AG08395 (cell line): ENCODE measurements around the gene NSL1.
A peak's percentile ranks its signal among the peaks of the same experiment; 100 is the strongest.
"Not testable (repeated sequence)": the region's sequence is repeated elsewhere in the genome, so short reads cannot be mapped to it uniquely, and the experiment has no call there.

ENCODE experiments used
- DNase-seq: peaks from one replicate; pipeline ENCODE4 v3.0.0; 2012; ENCODE audit warnings: mixed read lengths, low spot score

NSL1 gene

GRCh38 chr1:212749821-212750535, 41.6 kb downstream of the NSL1 start:
- peak; percentile 84 for DNase-seq

- no peak for DNase-seq
These were observed 45.0 kb downstream of the NSL1 start for GRCh38 chr1:212746546-212746945.

- DNase-seq, result no peak
These were observed 46.3 kb downstream of the NSL1 start for GRCh38 chr1:212745303-212745702.

GRCh38 chr1:212743901-212744475, 47.6 kb downstream of the NSL1 start:
- no peak for DNase-seq

- no peak for DNase-seq
These were observed 53.2 kb downstream of the NSL1 start for GRCh38 chr1:212738330-212738729.

GRCh38 chr1:212737559-212737958, 54.0 kb downstream of the NSL1 start:
- DNase-seq, result no peak

- DNase-seq, result no peak
These were observed 58.5 kb downstream of the NSL1 start for GRCh38 chr1:212733109-212733508.

- no peak for DNase-seq
These were observed 59.9 kb downstream of the NSL1 start for GRCh38 chr1:212731630-212732029.

- no peak for DNase-seq
These were observed 63.0 kb downstream of the NSL1 start for GRCh38 chr1:212728606-212729005.

GRCh38 chr1:212727386-212728181, 64.0 kb downstream of the NSL1 start:
- peak; percentile 28 for DNase-seq

- DNase-seq, result not testable (repeated sequence)
These were observed 66.9 kb downstream of the NSL1 start for GRCh38 chr1:212724679-212725078.

- no peak for DNase-seq
These were observed 69.2 kb downstream of the NSL1 start for GRCh38 chr1:212722270-212722957.

- DNase-seq, result peak; percentile 82
These were observed 70.0 kb downstream of the NSL1 start for GRCh38 chr1:212721388-212722247.

- DNase-seq, result no peak
These were observed 71.9 kb downstream of the NSL1 start for GRCh38 chr1:212719633-212720032.

- DNase-seq, result no peak
These were observed 73.1 kb downstream of the NSL1 start for GRCh38 chr1:212718499-212718898.

GRCh38 chr1:212716161-212716560, 75.4 kb downstream of the NSL1 start:
- no peak for DNase-seq

- DNase-seq, result no peak
These were observed 78.0 kb downstream of the NSL1 start for GRCh38 chr1:212713465-212714136.

GRCh38 chr1:212712451-212713303, 78.9 kb downstream of the NSL1 start:
- peak; percentile 75 for DNase-seq

- not testable (repeated sequence) for DNase-seq
These were observed 79.6 kb downstream of the NSL1 start for GRCh38 chr1:212711974-212712373.

- DNase-seq, result no peak
These were observed 81.0 kb downstream of the NSL1 start for GRCh38 chr1:212710566-212710965.
